Measurements from ENCODE around the gene HNRNPA3. TPM values are rescaled to one million over a fixed set of nuclear protein-coding genes. Genes with fewer than 3 reads are reported as not detected.
"Not testable (repeated sequence)": the region's sequence is repeated elsewhere in the genome, so short reads cannot be mapped to it uniquely, and the experiment has no call there.

HNRNPA3 gene
- 37.8 and 41.3 TPM in 2 replicates for total RNA-seq (2014; rRNA removed; shearing (Covaris generic))

GRCh38 chr2:177212106-177212890 lies at the start of gene HNRNPA3:
Gene HNRNPA3, plus strand, starts transcription at chr2:177212794. Its CDS starts 6 bp downstream, at chr2:177212800.
- peak; percentile 99 for DNase-seq (ENCODE audit: low spot score)

GRCh38 chr2:177164131-177164530 lies 48.5 kb upstream of the HNRNPA3 start:
- no peak for DNase-seq (ENCODE audit: low spot score)

GRCh38 chr2:177164584-177165052 lies 48.0 kb upstream of the HNRNPA3 start:
- DNase-seq (ENCODE audit: low spot score): peak; percentile 83

GRCh38 chr2:177165061-177165583 lies 47.5 kb upstream of the HNRNPA3 start:
- peak; percentile 37 for DNase-seq (ENCODE audit: low spot score)

- peak; percentile 68 for DNase-seq (ENCODE audit: low spot score)
Measured at GRCh38 chr2:177165721-177166711, 46.6 kb upstream of the HNRNPA3 start.

GRCh38 chr2:177169810-177170514 lies 42.6 kb upstream of the HNRNPA3 start:
- DNase-seq (ENCODE audit: low spot score): no peak

- peak; percentile 66 for DNase-seq (ENCODE audit: low spot score)
Measured at GRCh38 chr2:177171418-177171865, 41.2 kb upstream of the HNRNPA3 start.

GRCh38 chr2:177172034-177172880 lies 40.3 kb upstream of the HNRNPA3 start:
- peak; percentile 95 for DNase-seq (ENCODE audit: low spot score)

- no peak for DNase-seq (ENCODE audit: low spot score)
Measured at GRCh38 chr2:177174486-177174885, 38.1 kb upstream of the HNRNPA3 start.

- no peak for DNase-seq (ENCODE audit: low spot score)
Measured at GRCh38 chr2:177175917-177176668, 36.5 kb upstream of the HNRNPA3 start.

- DNase-seq (ENCODE audit: low spot score): no peak
Measured at GRCh38 chr2:177178797-177179196, 33.8 kb upstream of the HNRNPA3 start.

- DNase-seq (ENCODE audit: low spot score): no peak
Measured at GRCh38 chr2:177179227-177179626, 33.4 kb upstream of the HNRNPA3 start.

- DNase-seq (ENCODE audit: low spot score): not testable (repeated sequence)
Measured at GRCh38 chr2:177179671-177180070, 32.9 kb upstream of the HNRNPA3 start.

- no peak for DNase-seq (ENCODE audit: low spot score)
Measured at GRCh38 chr2:177180269-177181000, 32.2 kb upstream of the HNRNPA3 start.

GRCh38 chr2:177183860-177184259 lies 28.7 kb upstream of the HNRNPA3 start:
- DNase-seq (ENCODE audit: low spot score): no peak

- DNase-seq (ENCODE audit: low spot score): no peak
Measured at GRCh38 chr2:177184606-177185005, 28.0 kb upstream of the HNRNPA3 start.

GRCh38 chr2:177186038-177186437 lies 26.6 kb upstream of the HNRNPA3 start:
- DNase-seq (ENCODE audit: low spot score): not testable (repeated sequence)

GRCh38 chr2:177187631-177188312 lies 24.8 kb upstream of the HNRNPA3 start:
- no peak for DNase-seq (ENCODE audit: low spot score)

Data from A172 (cell line).